AG08396 (cell line): Measurements from ENCODE around the gene SIGLEC7.
"Not testable (repeated sequence)": the region's sequence is repeated elsewhere in the genome, so short reads cannot be mapped to it uniquely, and the experiment has no call there.

Experiments used
- DNase-seq: peaks from one replicate; pipeline ENCODE4 v3.0.0; 2012; ENCODE audit warnings: low spot score, mixed read lengths

Gene SIGLEC7

DNA sequence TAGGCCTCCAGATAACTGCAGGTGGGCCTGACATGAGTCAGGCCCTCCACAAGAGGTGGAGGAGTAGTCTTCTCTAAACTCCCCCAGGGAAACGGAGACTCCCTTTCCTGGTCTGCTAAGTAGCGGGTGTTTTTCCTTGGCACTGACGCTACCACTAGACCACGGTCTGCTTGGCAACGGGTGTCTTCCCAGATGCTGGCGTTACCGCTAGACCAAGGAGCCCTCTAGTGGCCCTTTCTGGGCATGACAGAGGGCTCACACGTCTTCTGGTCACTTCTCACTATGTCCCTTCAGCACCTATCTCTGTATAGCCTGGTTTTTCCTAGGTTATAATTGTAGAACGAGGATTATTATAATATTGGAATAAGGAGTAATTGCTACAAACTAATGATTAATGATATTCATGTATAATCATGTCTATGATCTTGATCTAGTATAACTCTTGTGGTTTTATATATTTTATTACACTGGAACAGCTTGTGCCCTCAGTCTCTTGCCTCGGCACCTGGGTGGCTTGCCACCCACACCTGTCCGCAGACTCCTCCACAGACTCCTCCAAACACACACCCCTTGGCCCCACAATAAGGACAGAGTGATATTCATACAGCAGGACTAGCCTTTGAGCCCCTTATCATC lies 27.3 kb downstream of the SIGLEC7 start:
- not testable (repeated sequence) for DNase-seq

DNA sequence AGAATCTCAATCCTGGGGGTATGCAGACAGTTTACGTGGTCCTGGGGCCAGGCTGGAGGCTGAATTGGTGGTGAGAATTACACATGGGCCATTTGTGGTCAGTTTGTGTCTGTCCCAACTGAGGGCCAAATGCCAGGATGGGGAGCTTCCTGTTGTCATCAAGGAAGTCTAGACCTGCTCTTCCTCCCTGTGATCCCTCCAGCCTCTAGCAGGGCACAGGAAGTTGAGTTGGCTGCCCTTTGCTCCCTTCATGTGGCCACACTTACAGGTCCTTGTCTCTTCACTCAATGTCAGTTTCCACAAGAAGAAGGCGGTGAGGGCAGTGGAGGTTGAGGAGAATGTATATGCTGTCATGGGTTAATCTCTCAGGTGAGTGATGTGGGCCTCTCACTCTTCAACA lies 30.1 kb downstream of the SIGLEC7 start:
- DNase-seq, result no peak

DNA sequence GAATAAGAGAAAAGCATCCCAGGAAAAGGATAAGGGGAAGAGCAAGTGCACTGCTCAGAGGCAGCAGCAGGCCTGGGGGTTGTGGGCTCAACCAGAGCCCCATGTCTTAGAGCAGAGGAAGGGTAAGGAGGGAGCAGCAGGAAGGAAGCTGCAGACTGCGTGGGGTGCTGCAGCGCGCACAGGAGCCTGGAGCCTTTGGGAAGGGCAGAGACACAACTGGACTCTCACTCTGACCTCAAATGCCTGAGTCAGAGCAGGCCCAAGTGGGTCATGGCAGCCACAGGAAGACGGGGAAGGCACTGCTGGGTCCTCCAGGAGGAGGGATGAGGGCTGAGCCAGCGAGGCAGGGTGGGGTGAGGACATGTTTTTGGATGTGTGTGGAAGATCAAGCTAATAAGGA lies 31.6 kb downstream of the SIGLEC7 start:
- no peak for DNase-seq

DNA sequence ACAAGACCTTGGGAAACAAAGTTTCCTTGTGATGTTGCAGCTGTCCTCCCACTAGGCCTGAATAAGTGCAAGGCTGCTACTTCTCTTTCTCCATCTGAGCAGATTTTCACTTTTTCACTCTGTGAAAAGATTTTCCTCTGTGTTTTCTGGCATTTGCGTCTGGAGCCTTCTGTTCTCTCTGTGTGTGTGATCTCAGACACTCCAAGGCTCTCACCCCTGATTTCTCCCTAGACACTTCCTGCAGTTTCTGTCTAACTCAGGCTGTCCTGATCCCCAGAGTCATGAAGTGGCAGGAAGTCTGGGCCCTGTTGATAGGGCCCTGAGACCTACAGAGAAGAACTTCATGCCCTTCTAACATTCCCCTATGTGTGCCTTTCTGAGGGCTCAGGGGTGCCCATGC lies 37.2 kb downstream of the SIGLEC7 start:
- no peak for DNase-seq

DNA sequence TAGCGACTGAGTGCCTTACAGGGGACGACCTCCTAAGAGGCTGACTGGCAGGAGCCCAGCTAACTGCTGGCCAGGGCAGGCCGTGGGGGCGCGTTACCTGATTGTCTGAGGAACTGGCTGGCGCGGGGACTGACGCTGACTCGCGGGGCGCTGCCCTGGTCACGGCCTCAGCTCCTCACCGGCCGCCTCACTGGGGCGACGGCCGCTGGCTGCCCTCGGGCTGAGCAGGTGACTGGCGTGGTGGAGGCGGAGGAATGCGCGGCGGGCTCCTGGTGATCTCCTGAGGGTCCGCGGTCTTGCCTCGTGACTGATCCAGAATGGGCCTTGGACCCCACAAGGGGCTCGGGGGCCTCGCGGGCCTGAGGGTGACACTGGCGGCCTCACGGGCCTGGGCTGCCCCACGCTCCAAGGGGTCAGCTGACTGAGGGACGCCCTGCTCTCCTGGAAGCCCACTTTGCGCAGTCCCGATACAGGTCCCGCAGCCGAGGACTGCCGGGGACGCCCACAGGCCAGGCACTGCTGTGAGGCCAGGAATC lies 39.3 kb downstream of the SIGLEC7 start:
- no peak for DNase-seq

DNA sequence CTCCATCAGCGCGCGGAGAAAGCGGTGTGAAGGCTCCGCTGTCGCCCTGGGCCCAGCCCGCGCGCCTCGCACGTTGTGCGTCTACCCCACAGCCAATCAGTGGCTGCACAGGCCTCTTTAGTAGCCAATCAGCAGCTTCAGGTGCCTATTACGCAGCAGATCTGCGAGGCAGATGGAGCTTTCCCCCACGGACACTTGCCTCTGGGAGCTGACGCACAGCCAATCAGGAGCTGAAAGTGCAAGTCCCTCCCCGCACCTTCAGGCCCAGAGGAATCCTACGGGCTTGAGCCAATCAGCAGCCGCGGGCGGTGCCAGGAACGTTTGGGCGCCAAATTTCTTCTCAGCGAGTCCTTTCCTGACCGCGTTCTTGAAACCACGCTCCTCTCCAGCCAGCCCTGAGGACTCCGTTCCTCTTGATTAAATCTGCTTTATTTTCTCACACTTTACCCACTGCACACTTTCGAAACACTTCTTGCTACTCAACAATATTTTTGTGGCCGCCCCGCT lies 39.9 kb downstream of the SIGLEC7 start:
- DNase-seq, result no peak

DNA sequence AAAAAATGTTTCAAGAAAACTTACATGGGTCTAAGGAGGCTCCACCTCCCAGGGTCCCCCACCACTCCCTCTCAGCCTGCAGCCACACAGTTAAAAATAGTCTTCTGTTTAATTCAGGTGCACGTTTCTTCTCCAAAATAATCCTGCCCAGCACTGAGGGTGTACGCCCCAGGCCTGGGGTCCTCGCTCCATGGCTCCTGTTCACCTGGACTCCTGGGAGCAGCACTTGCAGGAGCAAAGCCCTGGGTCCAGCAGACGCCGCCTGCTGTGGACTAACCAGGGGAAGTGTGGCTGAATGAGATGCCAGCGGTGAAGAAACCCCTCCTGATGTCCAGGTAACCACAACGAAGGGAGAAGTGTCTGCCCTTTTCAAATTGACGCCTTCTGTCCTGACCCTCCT lies 41.5 kb downstream of the SIGLEC7 start:
- no peak for DNase-seq

DNA sequence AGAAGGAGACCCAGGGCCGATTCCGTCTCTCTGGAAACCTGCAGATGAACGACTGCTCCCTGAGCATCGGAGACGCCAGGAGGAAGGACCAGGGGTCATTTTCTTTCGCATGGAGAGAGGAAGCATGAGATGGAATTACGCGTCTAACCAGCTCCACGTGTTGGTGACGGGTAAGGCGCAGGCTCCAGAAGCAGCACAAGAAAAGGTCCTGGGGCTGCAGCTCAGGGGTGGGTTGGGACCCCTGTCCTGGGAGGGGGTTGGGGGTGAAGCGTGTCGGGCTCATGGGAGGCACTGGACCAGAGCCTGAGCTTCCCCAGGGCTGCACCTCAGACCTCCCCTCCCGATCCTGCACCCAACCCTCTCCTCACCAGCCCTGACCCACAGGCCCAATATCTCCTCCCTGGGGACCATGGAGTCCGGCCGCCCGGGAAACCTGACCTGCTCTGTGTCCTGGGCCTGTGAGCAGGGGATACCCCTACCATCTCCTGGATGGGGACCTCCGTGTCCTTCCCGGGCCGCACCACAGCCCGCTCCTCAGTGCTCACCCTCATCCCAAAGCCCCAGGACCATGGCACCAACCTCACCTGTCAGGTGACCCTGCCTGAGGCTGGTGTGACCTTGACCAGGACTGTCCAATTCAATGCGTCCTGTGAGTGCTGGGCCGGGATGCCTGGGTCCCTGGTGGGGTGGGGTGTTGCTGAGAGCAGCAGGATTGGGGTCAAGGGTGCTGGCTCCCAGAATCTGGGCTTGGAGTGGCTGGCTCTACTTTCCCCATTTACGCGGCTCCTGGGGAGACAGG lies 43.2 kb downstream of the SIGLEC7 start:
- DNase-seq, result no peak

DNA sequence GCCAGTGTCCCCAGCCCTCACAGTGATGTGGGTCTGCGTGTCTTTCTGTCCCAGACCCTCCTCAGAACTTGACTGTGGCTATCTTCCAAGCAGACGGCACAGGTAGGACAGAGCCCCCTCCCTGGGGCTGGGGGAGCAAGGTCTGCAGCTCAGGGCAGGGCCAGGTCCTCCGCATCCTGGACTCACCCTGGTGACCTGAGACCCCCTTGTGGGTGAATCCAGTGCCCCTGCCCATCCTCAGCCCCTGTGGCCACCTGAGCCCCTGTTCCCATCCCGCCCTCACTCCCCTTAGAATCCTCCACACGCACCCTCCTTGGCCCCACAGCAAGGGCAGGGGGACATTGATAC lies 43.7 kb downstream of the SIGLEC7 start:
- no peak for DNase-seq

DNA sequence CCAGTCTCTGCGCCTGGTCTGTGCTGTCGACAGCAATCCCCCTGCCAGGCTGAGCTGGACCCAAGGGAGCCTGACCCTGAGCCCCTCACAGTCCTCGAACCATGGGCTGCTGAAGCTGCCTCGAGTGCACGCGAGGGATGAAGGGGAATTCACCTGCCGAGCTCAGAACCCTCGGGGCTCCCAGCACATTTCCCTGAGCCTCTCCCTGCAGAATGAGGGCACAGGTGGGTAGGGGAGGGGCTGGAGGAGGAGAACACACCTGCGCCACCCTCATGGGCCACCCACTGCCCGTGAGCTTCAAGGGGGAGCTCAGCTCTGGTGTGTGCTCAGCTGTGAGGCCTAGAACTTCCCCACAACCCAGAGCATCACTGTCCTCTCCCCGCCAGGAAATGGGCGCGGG lies 44.2 kb downstream of the SIGLEC7 start:
- no peak for DNase-seq

DNA sequence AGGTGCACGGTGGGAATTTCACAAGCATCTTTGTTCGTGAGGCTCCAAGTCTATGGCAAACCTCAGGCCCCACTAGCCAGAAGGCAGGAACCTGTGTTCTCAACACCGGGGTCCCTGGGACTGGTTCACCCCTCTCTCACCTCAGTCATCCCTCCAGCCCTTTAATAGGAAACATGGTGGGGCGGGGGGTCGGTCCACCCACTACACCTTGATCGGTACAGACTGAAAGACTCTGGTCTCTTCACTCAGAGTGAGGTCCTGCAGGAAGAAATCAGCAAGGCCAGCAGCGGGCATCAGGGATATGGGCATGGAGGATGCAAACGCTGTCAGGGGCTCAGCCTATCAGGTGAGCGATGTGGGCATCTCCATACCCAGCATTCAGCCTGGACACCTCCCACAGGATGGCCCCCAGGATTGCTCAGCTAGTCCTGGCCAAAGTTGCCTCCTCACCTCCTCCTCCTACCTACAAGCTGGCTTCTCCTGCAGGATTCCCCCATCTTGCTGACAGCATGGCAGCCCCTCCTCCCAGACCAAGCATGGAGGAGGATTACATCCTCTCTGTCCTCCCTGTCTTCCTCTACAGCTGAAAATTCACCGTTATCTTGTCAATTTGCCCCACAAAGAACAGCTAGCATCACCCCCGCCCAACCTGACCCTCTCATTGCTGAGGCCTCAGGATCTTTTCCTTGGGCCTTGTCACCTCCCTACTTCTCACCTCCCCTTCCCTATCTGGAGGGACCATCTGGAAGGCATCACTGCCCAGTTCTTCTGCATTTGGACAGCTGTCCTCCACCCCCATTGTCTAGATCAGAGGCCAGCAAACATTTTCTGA lies 45.5 kb downstream of the SIGLEC7 start:
- DNase-seq, result no peak

DNA sequence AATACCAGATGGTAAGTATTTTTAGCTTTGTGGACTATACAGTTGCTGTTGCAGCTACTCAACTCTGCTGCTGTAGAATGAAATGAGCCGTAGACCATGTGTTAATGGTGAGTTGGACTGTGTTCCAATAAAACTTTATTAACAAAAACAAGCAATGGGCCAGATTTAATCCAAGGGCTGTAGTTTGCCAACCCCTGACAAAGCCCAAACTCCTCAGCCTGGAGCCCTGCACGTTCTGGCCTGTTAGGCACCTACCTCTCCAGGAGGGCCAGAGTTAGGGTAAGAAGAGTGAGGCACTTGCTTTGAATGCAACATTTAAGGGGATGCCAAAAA lies 46.1 kb downstream of the SIGLEC7 start:
- DNase-seq, result no peak

DNA sequence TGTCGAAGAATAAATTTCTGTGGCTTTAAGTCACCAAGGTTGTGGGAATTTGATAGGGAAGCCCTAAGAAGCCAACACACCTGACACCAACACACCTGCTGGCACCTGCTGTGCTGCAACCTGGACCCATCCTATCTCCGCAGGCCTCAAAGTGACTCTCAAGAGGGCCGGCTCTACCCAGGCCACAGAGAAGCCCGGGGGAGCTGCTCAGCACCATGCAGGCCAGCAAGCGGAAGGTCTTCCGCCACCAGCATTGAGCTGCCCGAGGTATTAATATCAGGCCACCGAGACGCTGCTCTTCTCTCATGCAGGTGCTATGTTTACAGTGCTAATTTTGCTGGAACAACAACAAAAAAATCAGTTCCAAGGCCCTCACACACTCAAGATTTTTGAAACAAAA lies 50.6 kb downstream of the SIGLEC7 start:
- DNase-seq, result no peak

DNA sequence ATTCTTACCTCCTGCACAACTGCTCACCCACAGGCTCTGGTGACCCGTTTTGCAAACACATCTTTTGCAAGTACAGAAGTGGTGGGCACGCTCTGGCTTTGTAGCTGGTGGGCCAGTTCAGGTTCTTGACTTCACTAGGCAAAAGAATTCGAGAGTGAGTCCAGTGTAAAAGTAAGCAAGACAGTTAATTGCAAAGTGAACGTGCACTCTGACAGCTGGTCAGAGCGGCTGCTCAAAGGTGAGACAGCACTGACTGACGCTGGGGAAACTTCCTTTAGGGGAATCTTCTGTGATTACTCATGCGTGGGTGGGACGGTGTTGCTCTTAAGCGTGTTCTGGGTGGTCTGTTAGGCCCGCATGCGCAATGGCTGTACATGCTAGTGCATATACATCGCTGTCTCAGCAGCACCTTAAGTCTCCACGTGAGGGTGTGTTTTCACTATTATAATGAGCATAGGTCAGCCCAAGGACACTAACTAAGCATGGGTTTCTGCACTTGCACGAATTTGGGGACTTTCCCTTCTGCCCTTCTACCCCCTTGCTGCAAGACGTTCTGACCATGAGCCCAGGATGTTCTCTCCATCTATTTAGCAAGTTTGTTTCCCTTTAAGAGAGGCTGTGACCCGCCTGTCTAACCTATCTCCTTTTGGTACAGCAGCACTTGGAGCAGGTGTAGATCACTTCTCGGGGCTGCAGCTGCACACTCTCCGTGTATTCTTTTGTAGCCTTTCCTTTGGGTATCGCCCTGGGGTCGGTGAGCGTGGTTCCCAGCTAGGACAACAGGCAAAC lies 52.6 kb downstream of the SIGLEC7 start:
- DNase-seq, result no peak

DNA sequence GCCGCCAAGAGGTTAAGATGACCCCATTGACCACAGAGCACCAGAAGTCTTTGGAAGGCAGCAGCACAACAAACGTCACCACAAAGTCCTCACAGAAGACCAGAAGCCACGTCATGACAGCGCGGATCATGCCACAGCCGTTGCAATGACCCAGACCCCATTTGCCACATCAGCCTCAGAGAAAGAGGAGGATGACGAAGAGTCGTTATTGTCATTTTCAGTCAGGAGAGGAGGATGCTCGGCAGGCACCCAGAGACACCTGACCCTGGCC lies 53.1 kb downstream of the SIGLEC7 start:
- no peak for DNase-seq

DNA sequence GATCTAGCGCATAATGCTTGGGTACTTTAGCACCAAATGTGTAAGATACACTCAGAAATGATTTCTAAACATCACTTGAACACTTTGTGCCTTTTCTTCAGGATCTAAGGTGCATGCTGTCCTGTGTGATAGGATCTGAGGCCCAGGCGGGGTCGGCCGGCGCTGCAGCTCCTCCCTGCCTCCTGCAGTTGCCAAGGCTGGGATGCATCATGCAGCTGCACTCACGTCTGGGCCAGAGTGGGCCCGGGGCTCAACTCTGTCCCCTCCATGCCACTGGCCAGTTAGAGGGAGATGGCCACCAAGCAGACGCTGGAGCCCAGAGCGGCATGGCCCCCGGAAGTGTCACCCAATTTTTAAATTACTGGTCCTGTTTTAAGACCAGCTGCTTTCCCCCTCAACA lies 53.5 kb downstream of the SIGLEC7 start:
- DNase-seq, result no peak

DNA sequence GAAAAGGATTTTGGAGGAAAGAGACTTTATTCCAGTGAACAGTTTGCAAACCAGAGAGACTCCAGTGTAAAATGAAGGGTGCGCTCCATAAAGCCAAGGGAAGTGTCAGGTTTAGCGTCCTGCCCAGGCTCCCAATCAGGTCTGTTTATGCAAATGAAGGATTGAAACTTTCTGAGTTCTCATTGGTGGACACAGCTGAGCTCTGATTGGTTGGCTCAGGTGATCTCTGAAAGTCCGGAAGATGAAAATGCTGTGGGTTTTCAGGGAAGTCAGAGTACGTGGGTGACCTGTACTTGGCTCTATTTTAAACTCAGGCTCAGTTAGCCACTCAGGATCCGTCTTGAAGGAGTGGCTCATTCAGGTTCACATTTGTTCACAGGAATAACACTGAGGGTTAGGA lies 54.1 kb downstream of the SIGLEC7 start:
- no peak for DNase-seq

DNA sequence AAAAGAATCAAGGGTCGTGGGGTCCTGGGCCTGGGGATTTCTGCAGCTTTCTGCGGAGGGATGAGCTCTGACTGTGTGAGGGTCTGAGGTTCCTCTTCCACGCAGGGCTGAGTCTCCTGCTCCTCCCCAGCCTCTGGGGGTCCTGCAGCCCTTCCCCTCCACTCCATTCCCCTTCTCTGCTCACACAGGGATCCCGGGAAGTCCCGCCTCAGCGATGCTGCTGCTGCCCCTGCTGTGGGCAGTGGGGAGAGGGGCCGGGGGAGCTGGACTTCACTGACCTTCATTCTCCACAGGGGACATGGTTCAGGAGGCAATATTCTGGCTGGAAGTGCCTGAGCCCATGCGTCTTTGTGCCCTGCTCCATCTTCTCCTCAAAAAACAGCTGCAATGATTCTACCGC lies 56.5 kb downstream of the SIGLEC7 start:
- no peak for DNase-seq

DNA sequence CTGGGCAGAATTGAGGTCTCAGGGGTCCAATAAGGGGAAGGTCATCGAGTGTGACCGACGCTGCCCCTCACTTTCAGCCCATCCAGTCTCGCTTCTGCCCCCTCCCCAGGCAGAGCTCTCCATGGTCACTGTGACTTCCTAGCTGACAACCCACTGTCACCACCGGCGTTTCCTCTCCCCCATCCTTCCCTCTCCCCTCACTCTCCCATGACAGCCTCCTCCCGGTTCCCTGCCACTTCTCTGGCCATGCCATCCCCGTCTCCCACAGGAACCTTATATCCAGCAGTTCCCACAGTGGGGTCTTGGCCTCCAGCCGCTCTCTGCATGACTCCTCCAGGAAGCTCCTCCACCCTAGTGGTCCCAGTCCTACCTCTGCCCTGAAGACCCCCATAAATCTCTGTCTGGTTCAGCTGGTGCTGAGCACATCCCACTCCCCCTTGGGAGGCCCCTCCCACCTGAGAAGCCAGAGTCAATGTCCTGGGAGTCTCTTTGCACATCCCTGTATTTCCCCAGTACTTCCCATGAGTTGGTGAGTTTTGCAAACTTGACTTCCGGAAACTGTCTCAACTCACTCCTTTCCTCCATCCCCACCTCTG lies 58.1 kb downstream of the SIGLEC7 start:
- no peak for DNase-seq

DNA sequence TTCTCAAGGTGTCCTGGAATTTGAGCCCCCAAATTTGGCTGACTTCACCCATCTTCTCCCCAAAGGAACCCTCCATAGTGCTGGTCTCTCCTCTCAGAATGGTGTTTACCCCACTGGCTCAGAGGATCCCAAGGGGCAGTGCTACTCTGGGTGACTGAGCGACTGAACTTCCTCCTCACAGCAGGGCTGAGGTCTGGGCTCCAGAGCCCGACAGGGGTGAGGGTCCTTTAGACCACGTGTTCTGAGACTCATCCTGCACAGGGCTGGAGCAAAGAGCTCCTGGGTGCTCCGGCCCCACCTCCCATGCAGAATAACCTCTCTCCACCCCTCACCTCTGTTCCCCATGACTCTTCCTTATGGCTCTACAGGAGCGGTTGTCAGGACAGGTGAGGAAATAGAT lies 59.6 kb downstream of the SIGLEC7 start:
- no peak for DNase-seq
